HepG2 (cell line): ENCODE results near the gene SLC4A11. TPM values are rescaled to one million over a fixed set of nuclear protein-coding genes. Genes with fewer than 3 reads are reported as not detected.
A peak's percentile ranks its signal among the peaks of the same experiment; 100 is the strongest.

Experiments used
- AFF4 ChIP-seq: sonication (generic); formaldehyde crosslinking; IDR thresholded peaks from 2 replicates; pipeline ENCODE4 v1.4.0; 2020; ENCODE audit warnings: missing genetic modification reagents
- E2F2 ChIP-seq: sonication (generic); formaldehyde crosslinking; IDR thresholded peaks from 2 replicates; pipeline ENCODE4 v1.4.0; 2020; ENCODE audit warnings: missing genetic modification reagents, borderline replicate concordance
- EP300 ChIP-seq, 3 experiments: sonication (generic) in 1 of 3; formaldehyde crosslinking in 1 of 3; IDR thresholded peaks; 2 replicates each; pipeline versions ENCODE4 v1.5.1 to v1.6.1; 2011 to 2020; ENCODE audit warnings: low read depth in 2 of 3, low read length in 2 of 3, borderline replicate concordance in 1 of 3, improper control_type of control experiment in 1 of 3, mild to moderate bottlenecking in 1 of 3, missing genetic modification reagents in 1 of 3, moderate library complexity in 1 of 3
- ESRRA ChIP-seq: sonication (generic); formaldehyde crosslinking; IDR thresholded peaks from 2 replicates; pipeline ENCODE4 v1.5.1; 2020; ENCODE audit warnings: mild to moderate bottlenecking, low read depth, missing genetic modification reagents
- HMGA1 ChIP-seq: sonication (generic); formaldehyde crosslinking; conservative IDR thresholded peaks from 2 replicates; pipeline ENCODE4 v1.4.0; 2020; ENCODE audit warnings: missing genetic modification reagents
- MXD1 ChIP-seq: sonication (generic); formaldehyde crosslinking; IDR thresholded peaks from 2 replicates; pipeline ENCODE4 v1.4.0; 2020; ENCODE audit warnings: mild to moderate bottlenecking, missing genetic modification reagents
- MYC ChIP-seq: sonication (generic); formaldehyde crosslinking; IDR thresholded peaks from 2 replicates; pipeline ENCODE4 v1.9.0; 2021; ENCODE audit warnings: missing genetic modification reagents, borderline replicate concordance
- SALL2 ChIP-seq: sonication (generic); formaldehyde crosslinking; IDR thresholded peaks from 2 replicates; pipeline ENCODE4 v1.8.1; 2023; ENCODE audit warnings: mild to moderate bottlenecking, missing genetic modification reagents, inconsistent platforms
- SIX4 ChIP-seq: sonication (generic); formaldehyde crosslinking; IDR thresholded peaks from 2 replicates; pipeline ENCODE4 v1.4.0; 2020; ENCODE audit warnings: missing genetic modification reagents
- SOX5 ChIP-seq: IDR thresholded peaks from 2 replicates; pipeline ENCODE4 v1.6.1; 2016; ENCODE audit warnings: borderline replicate concordance
- TBX2 ChIP-seq: sonication (generic); formaldehyde crosslinking; IDR thresholded peaks from 2 replicates; pipeline ENCODE4 v1.5.0; 2020; ENCODE audit warnings: missing genetic modification reagents, mild to moderate bottlenecking, borderline replicate concordance
- TCF7 ChIP-seq: sonication (generic); IDR thresholded peaks from 2 replicates; pipeline ENCODE4 v1.6.1; 2016; ENCODE audit warnings: antibody characterized with exemption, low read depth
- TMF1 ChIP-seq: sonication (generic); formaldehyde crosslinking; IDR thresholded peaks from 2 replicates; pipeline ENCODE4 v1.8.1; 2022; ENCODE audit warnings: low read depth, missing genetic modification reagents
- ZFP90 ChIP-seq: sonication (generic); formaldehyde crosslinking; IDR thresholded peaks from 2 replicates; pipeline ENCODE4 v1.8.0; 2022; ENCODE audit warnings: missing genetic modification reagents, mild to moderate bottlenecking, inconsistent platforms, borderline replicate concordance
- ZNF282 ChIP-seq: fragments of 450-650 bp; IDR thresholded peaks from 2 replicates; pipeline ENCODE4 v1.6.1; 2018; ENCODE audit not compliant: partially characterized antibody
- ZNF564 ChIP-seq: sonication (generic); formaldehyde crosslinking; IDR thresholded peaks from 2 replicates; pipeline ENCODE4 v1.8.1; 2023; ENCODE audit warnings: mild to moderate bottlenecking, missing genetic modification reagents
- ZNF607 ChIP-seq: sonication (generic); formaldehyde crosslinking; IDR thresholded peaks from 2 replicates; pipeline ENCODE4 v1.5.1; 2020; ENCODE audit warnings: missing genetic modification reagents, mild to moderate bottlenecking, borderline replicate concordance
- polyA plus RNA-seq, 8 experiments: library from polyadenylated mRNA; depleted of rRNA in 3 of 8; stranded (reverse) in 7 of 8; unstranded in 1 of 8; fragments of >200 nt; fragmentation: Illumina TruSeq in 4 of 8; extraction: Trizol in 4 of 8; gene quantifications; 2 replicates each; pipeline versions ENCODE4 v1.2.1 to v1.2.3, GENCODE V29; 2011 to 2016; ENCODE audit warnings: low read depth in 4 of 8, missing spikeins in 1 of 8, mixed read lengths in 1 of 8; ENCODE audit not compliant: insufficient read depth in 1 of 8
- total RNA-seq, 5 experiments: library from RNA; depleted of rRNA; stranded (reverse); fragments of >200 nt; fragmentation: Illumina TruSeq; extraction: Trizol; gene quantifications; 2 replicates each; pipeline ENCODE4 v1.2.3, GENCODE V29; 2016; ENCODE audit warnings: low read depth in 1 of 5
- TF ChIP-seq, protein P1 (sequence below): IDR thresholded peaks from 2 replicates; pipeline ENCODE4 v1.6.1; 2012; ENCODE audit warnings: low read length, improper control_type of control experiment

Gene SLC4A11
- total and polyA plus RNA-seq, 2 of the 13 experiments (the other 11 are each of a cell fraction or from before 2014, with no cell fraction given): 3.9 to 27.0 TPM

DNA sequence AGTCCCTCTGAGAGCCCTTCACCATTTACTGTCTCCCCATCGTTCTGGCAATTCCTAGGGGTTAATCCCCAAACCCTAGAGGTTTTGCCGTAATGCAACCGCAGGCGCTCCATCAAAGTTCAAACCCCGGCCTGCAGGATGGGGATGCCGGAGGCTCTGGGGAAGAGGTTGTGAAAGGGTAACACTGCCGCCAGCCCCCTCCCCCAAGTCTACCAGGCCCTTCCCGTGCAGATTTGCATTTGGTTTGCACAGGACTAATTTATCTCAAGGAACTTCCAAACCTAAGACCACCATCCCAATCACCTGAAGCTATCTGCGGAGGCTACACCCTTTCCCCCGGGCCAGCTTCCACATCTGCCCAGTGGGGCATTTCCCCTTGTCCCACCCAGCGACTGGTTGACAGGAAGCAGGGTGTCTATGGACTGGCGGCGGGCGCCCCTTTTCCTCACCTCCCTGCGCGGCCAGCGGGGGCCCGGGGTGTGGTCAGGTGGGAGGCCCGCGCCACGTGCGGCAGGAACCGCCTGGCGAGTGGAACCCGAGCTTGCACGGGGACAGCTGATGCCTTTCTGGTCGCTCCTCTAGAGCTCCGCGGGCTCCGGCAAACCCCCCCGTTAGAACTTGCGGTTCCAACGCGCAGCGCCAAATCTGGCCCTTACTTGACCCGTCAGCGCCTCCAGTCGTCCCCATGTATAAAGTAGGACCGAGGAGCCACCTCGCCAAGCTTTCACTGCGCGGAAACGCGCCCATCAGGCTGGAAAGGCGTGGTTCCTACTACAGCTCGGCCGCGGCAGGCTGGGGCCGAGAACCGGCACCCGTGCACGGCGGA lies 9.4 kb upstream of the SLC4A11 start (continued):
- TF ChIP-seq AFF4 (CRISPR knock-in tag): no peak
- TF ChIP-seq ZFP90 (CRISPR knock-in tag): no peak
- TF ChIP-seq, protein P1, sequence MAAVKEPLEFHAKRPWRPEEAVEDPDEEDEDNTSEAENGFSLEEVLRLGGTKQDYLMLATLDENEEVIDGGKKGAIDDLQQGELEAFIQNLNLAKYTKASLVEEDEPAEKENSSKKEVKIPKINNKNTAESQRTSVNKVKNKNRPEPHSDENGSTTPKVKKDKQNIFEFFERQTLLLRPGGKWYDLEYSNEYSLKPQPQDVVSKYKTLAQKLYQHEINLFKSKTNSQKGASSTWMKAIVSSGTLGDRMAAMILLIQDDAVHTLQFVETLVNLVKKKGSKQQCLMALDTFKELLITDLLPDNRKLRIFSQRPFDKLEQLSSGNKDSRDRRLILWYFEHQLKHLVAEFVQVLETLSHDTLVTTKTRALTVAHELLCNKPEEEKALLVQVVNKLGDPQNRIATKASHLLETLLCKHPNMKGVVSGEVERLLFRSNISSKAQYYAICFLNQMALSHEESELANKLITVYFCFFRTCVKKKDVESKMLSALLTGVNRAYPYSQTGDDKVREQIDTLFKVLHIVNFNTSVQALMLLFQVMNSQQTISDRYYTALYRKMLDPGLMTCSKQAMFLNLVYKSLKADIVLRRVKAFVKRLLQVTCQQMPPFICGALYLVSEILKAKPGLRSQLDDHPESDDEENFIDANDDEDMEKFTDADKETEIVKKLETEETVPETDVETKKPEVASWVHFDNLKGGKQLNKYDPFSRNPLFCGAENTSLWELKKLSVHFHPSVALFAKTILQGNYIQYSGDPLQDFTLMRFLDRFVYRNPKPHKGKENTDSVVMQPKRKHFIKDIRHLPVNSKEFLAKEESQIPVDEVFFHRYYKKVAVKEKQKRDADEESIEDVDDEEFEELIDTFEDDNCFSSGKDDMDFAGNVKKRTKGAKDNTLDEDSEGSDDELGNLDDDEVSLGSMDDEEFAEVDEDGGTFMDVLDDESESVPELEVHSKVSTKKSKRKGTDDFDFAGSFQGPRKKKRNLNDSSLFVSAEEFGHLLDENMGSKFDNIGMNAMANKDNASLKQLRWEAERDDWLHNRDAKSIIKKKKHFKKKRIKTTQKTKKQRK: no peak
- no peak for TF ChIP-seq SIX4 (CRISPR knock-in tag)
- TF ChIP-seq ZNF607 (CRISPR knock-in tag): peak; percentile 37; the same call in 1 of the 2 replicates
- no peak for TF ChIP-seq HMGA1
- TF ChIP-seq E2F2: no peak; the same call in 1 of the 2 replicates
- no peak; the same call in 1 of the 2 replicates for TF ChIP-seq MXD1 (CRISPR knock-in tag)
- no peak for TF ChIP-seq ESRRA (CRISPR knock-in tag)
- TF ChIP-seq MYC: peak; percentile 68
- 0 out of 2 replicates have a peak, but pooled peaks have one; percentile 12 for TF ChIP-seq SOX5 (CRISPR knock-in tag)
- no peak for TF ChIP-seq TMF1 (CRISPR knock-in tag)
- no peak for TF ChIP-seq EP300 (IDR thresholded peaks at IDR 0.05; ENCODE audit: low read depth in 2 of 2, low read length in 2 of 2)
- 0 out of 2 replicates have a peak, but pooled peaks have one; percentile 0 for TF ChIP-seq EP300 (CRISPR knock-in tag; IDR thresholded peaks at IDR 0.05; ENCODE audit: borderline replicate concordance)
- TF ChIP-seq ZNF564 (CRISPR knock-in tag): peak; percentile 73; the same call in 1 of the 2 replicates
- no peak for TF ChIP-seq TCF7
- peak; percentile 50; the same call in 1 of the 2 replicates for TF ChIP-seq TBX2 (CRISPR knock-in tag)
- no peak for TF ChIP-seq ZNF282
- TF ChIP-seq SALL2 (CRISPR knock-in tag): peak; percentile 72; the same call in 1 of the 2 replicates
